Stimulated activated CD8-positive, alpha-beta memory T cell treated with anti-CD3 and anti-CD28 coated beads, Interleukin-4, amount 100 ng/mL, for 1 hour (primary cell): ENCODE measurements around the gene ARHGAP44.

Source experiments
- DNase-seq, 2 donors: peaks; one replicate each; pipeline ENCODE4 v3.0.0-alpha.2; 2020; ENCODE audit warnings: low read depth in 2 of 2, low spot score in 1 of 2

The ARHGAP44 gene

DNA sequence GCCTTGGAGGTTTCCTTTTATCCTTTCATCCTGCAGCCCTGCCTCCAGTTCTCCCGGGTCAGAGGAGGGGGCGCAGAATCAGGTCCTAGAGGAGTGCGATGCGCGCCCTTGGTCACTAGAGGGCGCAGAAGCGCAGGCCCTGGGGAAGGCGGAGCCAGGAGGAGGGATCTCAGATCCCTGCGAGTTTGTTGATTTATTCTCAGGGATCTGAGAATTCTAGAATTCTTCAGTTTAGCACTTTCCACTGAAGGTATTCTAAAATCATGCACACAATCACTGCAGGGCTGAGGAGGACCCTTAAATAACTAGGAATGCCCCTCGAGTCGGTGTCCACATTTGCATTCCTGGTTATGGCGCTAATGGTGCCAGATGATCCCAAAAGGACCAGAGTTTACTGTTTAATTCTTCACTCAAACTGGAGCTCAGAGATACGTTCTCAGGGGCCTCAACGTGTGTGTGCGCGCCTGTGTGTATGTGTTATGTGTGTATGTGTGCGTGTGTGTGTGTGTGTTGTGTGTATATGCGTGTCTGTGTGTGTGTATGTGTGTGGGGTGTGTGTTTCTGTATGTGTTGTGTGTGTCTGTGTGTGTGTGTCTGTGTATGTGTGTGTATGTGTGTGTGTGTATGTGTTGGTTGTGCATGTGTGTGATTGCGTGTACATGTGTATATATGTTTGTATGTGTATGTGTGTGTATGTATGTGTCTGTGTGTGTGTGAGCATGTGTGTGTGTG is 235.4 kb downstream of the ARHGAP44 start:
- DNase-seq = peak; percentile 9 to 30

DNA sequence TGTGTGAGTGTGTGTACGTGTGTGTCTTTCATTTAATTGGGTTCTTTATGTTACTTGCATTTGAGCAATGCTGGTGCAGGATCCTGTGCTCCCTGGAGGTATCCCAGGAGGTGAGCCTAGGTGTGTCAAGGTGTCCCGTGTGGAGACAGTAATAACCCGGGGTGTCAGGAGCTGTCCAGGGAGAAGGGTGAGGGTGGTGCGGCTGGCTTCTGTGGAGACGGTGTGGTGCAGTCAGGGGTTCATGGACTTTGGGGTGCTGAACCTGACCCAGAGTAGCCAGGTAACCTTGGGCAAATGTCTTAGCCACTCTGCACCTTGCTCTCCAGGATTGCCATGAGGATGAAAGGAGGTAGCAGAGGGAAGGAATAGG is 235.9 kb downstream of the ARHGAP44 start:
- DNase-seq = no peak

DNA sequence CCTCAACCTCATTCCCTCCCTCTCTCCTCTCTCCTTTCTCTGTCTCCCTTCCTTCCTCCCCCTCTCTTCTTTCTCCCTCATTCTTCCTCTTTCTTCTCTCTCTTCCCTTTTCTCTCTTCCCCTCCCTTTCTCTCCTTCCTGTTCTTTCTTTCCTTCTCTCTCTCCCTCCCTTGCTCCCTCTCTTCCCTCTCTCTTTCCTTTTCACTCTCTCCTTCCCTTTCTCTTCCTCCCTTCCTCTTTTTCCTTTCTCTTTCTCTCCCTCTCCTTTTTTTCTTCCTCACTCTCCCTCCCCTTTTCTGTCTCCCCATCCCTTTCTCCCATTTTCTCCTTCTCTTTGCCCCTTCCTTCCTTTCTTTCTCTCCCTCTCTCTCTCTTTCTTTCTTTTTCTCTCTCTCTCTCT is 236.4 kb downstream of the ARHGAP44 start:
- DNase-seq = no peak

DNA sequence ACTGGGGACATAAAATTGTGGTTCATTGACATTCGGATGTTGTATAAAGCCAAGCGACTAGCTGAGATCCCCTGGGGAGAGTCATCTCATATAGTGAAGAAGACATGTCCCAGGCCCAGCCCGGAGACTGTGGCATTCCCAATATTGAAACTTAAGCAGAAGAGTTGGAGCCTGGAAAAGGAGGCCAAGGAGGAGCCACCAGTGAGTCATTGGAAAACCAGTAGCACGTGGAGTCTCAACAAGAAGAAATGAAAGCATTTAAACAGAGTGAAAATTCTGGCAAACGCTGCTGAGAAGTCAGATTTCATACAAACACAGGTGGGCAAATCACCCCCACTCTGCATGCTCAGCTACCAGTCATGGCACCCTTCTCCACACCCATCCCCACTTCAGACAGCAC is 237.9 kb downstream of the ARHGAP44 start:
- DNase-seq = no peak

DNA sequence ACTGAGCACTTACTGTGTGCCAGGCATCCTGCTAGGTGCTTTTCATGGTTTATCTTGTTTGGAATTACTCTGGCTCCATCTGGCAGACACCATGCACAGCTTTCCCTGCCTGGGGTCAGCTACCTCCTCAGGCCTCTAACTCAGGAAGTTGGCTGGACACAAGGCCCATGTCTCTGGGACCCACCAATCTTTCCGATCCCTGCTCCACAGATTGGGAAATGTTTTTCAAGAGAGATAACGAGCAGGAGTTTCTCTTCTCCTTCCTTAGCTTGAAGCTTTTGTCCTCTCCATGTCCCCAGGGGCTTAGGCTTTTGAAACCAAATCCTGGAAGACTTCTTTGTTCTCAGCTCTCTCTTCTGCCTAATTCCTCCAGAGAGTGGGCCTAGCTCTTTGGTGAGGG is 240.0 kb downstream of the ARHGAP44 start:
- DNase-seq = no peak

DNA sequence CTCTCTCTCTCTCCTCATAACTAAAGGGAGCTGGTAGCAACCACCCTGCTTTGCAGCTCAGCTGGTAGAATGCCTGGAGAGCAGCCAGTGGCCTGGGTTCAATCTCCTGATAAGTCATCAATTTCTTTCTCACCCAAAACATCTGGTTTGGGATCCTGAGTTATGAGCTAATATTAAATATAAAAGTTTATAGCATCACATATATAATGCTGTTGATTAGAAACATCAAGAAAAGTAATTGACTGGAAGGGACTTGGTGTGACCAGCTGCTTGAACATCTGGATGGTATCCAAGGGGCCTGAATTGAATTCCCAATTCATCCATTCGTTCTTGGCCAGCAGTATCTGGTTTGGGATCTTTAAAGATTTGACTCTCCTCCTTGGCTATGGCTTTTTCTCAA is 240.8 kb downstream of the ARHGAP44 start:
- DNase-seq = no peak

DNA sequence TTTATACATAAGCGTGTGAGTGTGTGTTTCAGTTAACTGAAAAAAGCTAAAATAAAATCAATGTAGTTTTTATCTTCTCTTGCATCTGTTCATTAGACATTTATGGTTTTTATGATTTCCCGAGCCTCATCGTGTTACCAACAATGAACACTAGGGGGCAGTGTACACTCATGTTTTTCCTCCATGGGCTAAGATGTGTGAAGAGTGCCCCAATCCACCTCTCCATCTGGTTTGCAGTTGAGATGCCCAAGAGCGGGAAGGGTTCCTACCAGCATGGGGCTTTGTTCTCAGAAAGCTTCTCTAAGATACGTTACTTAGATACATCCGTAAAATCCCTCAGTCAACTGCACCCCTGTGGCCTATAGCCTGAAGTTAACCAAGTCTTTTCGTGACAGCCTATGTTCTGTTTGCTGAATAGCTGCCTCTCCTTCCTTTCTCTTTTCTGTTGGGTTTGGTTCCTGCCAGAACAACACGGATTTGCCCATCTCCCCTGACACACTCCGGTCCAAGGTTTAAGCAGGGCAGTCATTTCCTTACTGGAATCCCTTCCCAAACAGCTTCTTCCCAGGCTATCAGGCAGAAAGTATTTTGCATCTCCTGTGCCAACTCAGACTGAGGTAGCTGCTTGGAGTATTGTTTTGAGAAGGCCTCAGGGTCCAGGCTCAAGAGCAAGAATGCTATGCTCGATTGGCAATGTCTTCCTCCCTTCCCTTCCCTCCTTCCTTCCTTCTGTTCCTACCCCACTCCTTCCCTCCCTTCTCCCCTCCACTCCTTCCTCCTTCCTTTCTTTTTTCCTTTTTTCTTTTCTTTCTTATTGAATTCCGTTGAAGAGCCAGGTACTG is 241.4 kb downstream of the ARHGAP44 start:
- DNase-seq = no peak

DNA sequence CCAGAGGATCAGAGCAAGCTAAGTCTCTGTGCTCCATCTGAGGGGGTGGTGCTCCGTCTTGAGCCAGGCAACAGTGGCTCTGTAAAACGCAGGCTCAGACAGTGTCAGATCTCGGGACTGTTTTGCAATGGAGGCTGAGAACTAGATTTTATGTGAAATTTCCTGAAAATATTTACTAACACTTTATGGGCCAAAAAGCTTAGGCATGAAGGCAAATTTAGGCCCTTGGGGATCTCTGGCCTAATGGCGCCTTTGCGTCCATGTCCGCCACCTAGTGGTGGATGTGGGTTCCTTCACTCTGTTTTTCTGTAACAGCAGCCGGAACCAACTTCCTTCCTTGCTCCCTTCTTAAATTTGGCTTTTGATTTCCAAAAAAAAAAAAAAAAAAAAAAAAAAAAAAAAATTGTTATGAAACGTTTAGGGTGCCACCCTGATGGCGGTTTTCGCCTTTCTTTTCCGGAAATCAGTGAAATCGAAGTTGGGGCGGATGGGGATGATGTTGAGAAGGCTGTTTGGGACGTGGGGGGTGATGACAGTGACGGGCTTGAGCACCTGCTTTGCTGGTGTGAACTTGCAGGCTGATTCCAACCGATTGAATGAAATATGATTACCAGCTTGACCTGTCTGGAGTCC is 242.5 kb downstream of the ARHGAP44 start:
- DNase-seq = no peak

DNA sequence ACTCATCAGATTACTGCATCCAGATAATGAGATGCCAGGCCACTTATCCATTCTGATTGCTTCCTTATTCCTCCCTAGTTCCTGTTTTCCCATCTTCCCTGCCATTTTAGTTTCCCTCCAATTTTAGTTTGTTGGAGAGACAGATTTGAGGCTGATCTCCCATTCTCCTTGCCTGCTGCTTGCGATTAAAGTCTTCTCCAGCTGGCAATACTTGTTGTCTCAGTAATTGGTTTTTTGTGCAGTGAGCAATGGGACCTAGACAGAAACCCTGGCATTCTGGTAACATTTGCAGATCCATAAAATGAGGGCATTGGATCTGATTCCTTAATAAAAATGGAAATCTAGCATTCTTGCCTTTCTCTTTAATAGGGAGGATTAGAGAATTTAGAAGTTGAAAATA is 246.1 kb downstream of the ARHGAP44 start:
- no peak for DNase-seq

DNA sequence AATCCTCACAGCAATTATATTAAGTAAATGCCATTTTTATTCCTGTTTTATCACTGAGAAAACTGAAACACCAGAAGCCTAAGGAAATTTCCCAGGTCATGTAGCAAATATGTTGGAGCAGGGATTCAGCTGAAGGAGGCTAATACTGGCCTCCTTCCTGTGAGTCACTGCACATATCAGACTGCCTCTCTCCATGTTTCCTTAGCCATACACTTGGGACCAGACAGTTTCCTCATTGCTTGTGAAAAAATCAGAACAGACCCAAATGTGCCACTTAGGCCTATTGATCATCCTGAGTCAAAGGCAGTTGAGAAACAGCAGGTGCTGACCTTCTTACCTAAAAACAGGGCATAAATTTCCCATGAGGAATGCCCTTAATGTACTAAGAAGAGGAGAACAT is 247.5 kb downstream of the ARHGAP44 start:
- no peak for DNase-seq

DNA sequence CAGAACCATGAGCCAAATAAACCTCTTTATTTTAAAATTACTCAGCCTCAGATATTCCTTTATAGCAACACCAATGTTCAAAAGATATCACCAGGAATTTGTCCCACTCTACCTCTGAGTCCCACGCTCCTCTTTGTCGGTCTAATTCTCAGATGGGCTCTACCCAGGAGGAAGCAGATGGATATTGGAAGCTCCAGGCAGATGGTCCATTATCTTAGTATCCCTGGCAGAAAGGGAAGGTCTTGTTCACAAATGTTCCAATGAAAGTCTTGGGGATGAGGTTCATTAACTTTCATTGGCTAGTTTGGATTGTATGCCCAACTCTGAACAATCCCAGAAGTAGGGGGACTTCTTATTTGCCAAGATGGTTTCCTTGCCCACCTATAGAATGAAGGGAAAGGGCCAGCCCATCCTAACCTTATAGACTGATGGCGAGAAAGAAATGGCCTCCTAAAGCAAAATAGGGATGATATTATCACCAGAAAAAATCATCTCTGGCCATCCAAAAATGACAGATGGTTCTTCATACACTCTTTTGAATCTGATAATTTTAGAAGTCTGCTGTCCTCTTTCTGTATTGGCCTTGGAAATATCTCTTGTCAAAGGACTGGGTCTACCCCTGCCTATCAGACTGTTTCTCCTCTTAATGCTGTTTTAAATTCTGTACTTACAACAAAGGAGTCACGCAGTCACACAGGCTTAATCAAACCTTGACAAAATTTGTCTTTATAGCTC is 249.8 kb downstream of the ARHGAP44 start:
- no peak for DNase-seq
